Caco-2 (cell line): Measurements from ENCODE around the gene PPM1J. TPM values are rescaled to one million over a fixed set of nuclear protein-coding genes. Genes with fewer than 3 reads are reported as not detected.
A peak's percentile ranks its signal among the peaks of the same experiment; 100 is the strongest.

Experiments used
- BruUV-seq: library from RNA; stranded (reverse); fragments of 400-500 nt; replicated peaks from 2 replicates; lab custom pipeline; 2021; lab: Mats Ljungman, UMichigan
- CTCF ChIA-PET: fragments of 300-600 bp; sonication (Branson Sonifier 250); formaldehyde crosslinking; loops from one replicate; lab custom pipeline; 2022; ENCODE audit warnings: antibody characterized with exemption; lab: Charles Lee
- POLR2A ChIA-PET: fragments of 300-600 bp; sonication (Branson Sonifier 250); formaldehyde crosslinking; loops from one replicate; lab custom pipeline; 2022; ENCODE audit warnings: antibody characterized with exemption; lab: Charles Lee
- DNase-seq, 2 experiments: peaks; one replicate each; pipeline versions ENCODE4 v3.0.0 to v3.0.0-alpha.2; 2020 to 2022
- H3K27me3 ChIP-seq: replicated peaks from 2 replicates; pipeline ENCODE4 v1.6.0; 2011; ENCODE audit warnings: low read length; ENCODE audit not compliant: control insufficient read depth, insufficient read depth
- H3K36me3 ChIP-seq: 2 replicates; pipeline ENCODE4 v1.5.1; 2011; ENCODE audit warnings: low read length; ENCODE audit not compliant: control insufficient read depth, insufficient read depth
- H3K4me1 ChIP-seq: fragments of 250-450 bp; sonication (Bioruptor Pico); 2 replicates; pipeline ENCODE4 v1.5.1; 2020; ENCODE audit warnings: mild to moderate bottlenecking
- H3K4me3 ChIP-seq: 2 replicates; pipeline ENCODE4 v1.5.1; 2011; ENCODE audit warnings: low read depth, mild to moderate bottlenecking, control low read depth, low read length
- H3K9me3 ChIP-seq: fragments of 250-450 bp; sonication (Bioruptor Pico); 2 replicates; pipeline ENCODE4 v1.5.1; 2020; ENCODE audit warnings: mild to moderate bottlenecking, moderate library complexity
- H3K27ac Mint-ChIP-seq: one replicate; pipeline ENCODE4 v1.8.0; 2022; ENCODE audit warnings: mixed read lengths; ENCODE audit not compliant: unreplicated experiment
- H3K27me3 Mint-ChIP-seq: one replicate; pipeline ENCODE4 v1.8.0; 2022; ENCODE audit warnings: mixed read lengths; ENCODE audit not compliant: insufficient read depth, unreplicated experiment
- H3K36me3 Mint-ChIP-seq: one replicate; pipeline ENCODE4 v1.8.0; 2022; ENCODE audit warnings: mild to moderate bottlenecking, mixed read lengths; ENCODE audit not compliant: insufficient read depth, unreplicated experiment
- H3K4me1 Mint-ChIP-seq: one replicate; pipeline ENCODE4 v1.8.0; 2022; ENCODE audit warnings: low read depth, mixed read lengths; ENCODE audit not compliant: unreplicated experiment
- H3K4me3 Mint-ChIP-seq: one replicate; pipeline ENCODE4 v1.8.0; 2022; ENCODE audit warnings: mild to moderate bottlenecking, moderate library complexity, mixed read lengths; ENCODE audit not compliant: unreplicated experiment
- H3K9me3 Mint-ChIP-seq: one replicate; pipeline ENCODE4 v1.8.0; 2022; ENCODE audit warnings: mixed read lengths; ENCODE audit not compliant: unreplicated experiment
- CTCF ChIP-seq, 2 experiments: fragments of 200-600 bp in 1 of 2; IDR thresholded peaks; 1 replicate in 1 of 2; 2 replicates in 1 of 2; pipeline versions ENCODE4 v1.5.1 to v1.8.0; 2011 to 2022; ENCODE audit warnings: antibody characterized with exemption in 1 of 2, control low read depth in 1 of 2, inconsistent platforms in 1 of 2, low read depth in 1 of 2, low read length in 1 of 2, mild to moderate bottlenecking in 1 of 2, moderate library complexity in 1 of 2; ENCODE audit not compliant: insufficient read depth in 1 of 2, severe bottlenecking in 1 of 2, unreplicated experiment in 1 of 2
- intact Hi-C: fragments of 100-400 bp; cut with micrococcal nuclease; formaldehyde crosslinking; loops from one replicate; pipeline ENCODE4 v1.10.0; 2022; ENCODE audit not compliant: unreplicated experiment
- total RNA-seq: library from RNA; stranded (reverse); gene quantifications from 2 replicates; pipeline ENCODE4 v1.2.3, GENCODE V29; 2022

The PPM1J gene
- total RNA-seq, 1 experiment from 2014 or later: 1.5 TPM

DNA sequence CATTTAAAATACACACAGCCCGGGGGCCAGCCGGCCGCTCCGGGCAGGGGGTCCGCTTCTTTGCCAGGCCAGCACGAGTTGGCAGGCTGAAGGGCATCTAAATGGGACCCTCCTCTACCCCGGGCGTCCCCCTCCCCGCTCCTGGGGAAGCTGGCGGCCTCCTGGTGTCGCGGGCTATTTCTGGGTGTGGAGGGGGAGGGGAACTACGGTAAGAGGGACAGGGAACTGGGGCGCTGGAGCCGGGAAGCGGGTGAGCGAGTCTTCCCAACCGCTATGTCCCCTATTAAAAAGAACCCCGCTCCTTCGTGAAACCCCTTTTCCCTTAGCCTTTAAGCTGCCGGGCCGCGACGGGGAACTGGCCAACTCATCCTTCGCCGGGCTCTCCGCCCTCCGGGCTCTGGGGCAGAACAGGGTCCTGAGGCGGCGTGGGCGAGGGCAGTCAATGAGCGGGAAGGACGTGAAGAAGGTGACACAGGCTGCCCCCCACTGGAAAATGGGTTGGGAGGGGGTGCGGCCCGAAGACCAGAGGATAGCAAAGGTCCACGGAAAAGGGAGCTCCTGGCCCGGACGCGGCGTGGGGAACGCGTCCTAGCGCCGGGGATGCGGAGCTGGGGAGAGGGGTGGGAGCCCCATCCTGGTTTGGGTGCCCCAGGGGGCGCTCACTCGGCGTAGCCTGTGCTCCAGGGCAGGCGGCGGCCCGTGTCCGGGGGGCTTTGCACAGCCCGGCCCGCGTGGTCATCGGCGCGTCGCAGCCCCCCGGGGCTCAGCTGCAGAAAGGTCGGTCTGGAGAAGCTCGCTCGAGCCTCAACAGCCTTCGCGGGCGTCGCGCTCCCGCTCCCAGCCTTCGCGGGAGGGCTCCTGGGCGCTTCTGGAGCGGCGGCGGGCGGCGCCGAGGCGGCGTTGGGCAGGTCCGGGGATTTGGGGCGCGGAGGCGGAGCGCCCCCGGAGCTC lies 544 bp downstream of the PPM1J start:
- Mint-ChIP-seq H3K27ac (no peak overlapping the region), H3K4me3 (peak overlapping the region; percentile 87), H3K27me3 (no peaks in the 10 kb centered on the region), H3K36me3 (no peaks in the 10 kb centered on the region), H3K9me3 (no peaks in the 10 kb centered on the region), H3K4me1 (peaks cover 11% of the 10 kb centered on the region)
- no peaks in the 10 kb centered on the region for H3K36me3 ChIP-seq
- peaks cover 8% of the 10 kb centered on the region; the same call in 1 of the 2 replicates for H3K4me1 ChIP-seq
- intact Hi-C loops: no loop called here
- no TSS peak for BruUV-seq
- DNase-seq: no peak
- POLR2A ChIA-PET: interaction anchor here (0.6 to 1.2 kb wide), 2 partner anchors 40 to 243 kb away, joined by 3 read pairs; partner anchors contain the start of gene MOV10
- TF ChIP-seq CTCF (IDR thresholded peaks at IDR 0.05; ENCODE audit: insufficient read depth in 1 of 2, low read depth in 1 of 2, low read length in 1 of 2, severe bottlenecking in 1 of 2, unreplicated experiment in 1 of 2): peak in 1 of 2 experiments; percentile 1
- no peaks in the 10 kb centered on the region for H3K9me3 ChIP-seq
- H3K4me3 ChIP-seq: peak overlapping the region; percentile 50
- no peaks in the 10 kb centered on the region for H3K27me3 ChIP-seq
- CTCF ChIA-PET: interaction anchor here (0.9 to 3.7 kb wide), 9 partner anchors 10 to 358 kb away, joined by 3 to 55 read pairs (median 4); partner anchors contain the start of gene LRIG2

DNA sequence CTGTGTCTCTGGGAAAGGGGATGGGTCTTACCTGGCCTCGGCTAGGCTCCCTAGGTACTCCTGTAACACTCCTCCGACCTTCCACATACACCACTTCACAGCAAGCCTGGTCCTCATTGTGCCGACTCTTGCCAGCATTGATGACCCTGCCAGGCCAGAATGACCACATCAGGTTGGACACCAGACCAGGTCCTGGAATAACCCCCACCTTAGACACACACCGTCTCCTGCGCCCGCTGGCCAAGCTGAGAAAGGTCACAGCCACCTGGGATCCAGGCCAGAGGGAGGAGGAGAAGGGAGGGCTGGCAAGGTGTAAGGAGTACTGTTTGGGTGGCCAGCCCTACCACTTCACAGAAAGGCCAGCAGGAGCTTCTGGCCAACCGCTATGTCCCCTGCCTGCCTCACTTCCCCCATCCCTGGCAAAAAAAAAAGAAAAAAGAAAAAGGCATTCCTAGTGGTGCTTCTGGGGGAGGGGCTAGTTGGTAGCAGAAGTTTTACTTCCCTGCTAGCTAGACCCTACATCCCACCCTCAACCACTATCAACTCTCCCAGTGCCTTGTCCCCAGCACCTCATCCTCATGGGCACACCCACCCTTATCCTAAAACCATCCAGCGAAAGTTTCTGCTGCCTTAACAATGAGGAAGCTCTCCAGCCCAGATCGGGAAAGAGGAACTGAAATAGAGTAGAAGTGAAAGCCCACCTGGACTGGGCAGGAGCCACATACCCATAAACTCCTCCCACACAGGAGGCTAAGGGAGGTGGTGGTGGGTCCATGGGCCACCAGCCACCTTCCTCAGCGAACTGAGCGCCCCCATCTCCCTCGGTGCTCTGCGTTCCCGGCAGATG lies 1.4 kb downstream of the PPM1J start:
- H3K36me3 Mint-ChIP-seq: no peaks in the 10 kb centered on the region
- ChIA-PET CTCF (no interaction called here), POLR2A (no interaction called here)
- no peaks in the 10 kb centered on the region for H3K27me3 Mint-ChIP-seq
- no peak overlapping the region for H3K27ac Mint-ChIP-seq
- no peaks in the 10 kb centered on the region for H3K9me3 Mint-ChIP-seq
- intact Hi-C loops: no loop called here
- Histone ChIP-seq H3K4me1 (peaks cover 8% of the 10 kb centered on the region; the same call in 1 of the 2 replicates), H3K9me3 (no peaks in the 10 kb centered on the region), H3K4me3 (peak overlapping the region; percentile 50), H3K27me3 (no peaks in the 10 kb centered on the region), H3K36me3 (no peaks in the 10 kb centered on the region)
- no peak for TF ChIP-seq CTCF (IDR thresholded peaks at IDR 0.05; ENCODE audit: insufficient read depth in 1 of 2, low read depth in 1 of 2, low read length in 1 of 2, severe bottlenecking in 1 of 2, unreplicated experiment in 1 of 2)
- no peak for DNase-seq
- no TSS peak for BruUV-seq
- H3K4me3 Mint-ChIP-seq: peak overlapping the region; percentile 87
- H3K4me1 Mint-ChIP-seq: peaks cover 9% of the 10 kb centered on the region

DNA sequence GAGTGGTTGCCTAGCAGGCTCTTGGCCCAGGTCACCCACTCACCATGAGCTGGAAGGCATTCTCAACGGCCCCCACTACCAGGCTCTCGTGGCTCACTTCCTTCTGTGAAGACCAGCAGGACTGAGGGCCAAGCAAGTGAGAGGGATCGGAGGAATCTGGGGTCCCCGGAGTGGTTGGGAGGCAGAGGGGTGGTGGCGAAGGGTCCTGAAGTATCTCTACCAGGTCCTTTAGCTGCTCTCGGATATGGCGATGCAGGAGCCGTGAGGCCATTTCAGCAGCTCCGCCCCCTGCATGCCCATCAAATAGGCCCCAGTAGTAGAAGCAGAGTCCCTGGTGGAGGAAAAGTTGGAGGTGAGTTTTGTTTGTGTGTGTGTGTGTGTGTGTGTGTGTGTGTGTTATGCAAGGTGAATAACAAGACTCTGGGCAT lies 2.4 kb downstream of the PPM1J start:
- Mint-ChIP-seq H3K4me3 (no peak overlapping the region), H3K36me3 (peaks cover 2% of the 10 kb centered on the region), H3K27me3 (no peaks in the 10 kb centered on the region), H3K4me1 (peaks cover 11% of the 10 kb centered on the region), H3K27ac (no peak overlapping the region), H3K9me3 (no peaks in the 10 kb centered on the region)
- Histone ChIP-seq H3K27me3 (no peaks in the 10 kb centered on the region), H3K4me3 (no peak overlapping the region), H3K4me1 (peaks cover 14% of the 10 kb centered on the region), H3K36me3 (no peaks in the 10 kb centered on the region), H3K9me3 (no peaks in the 10 kb centered on the region)
- TF ChIP-seq CTCF (IDR thresholded peaks at IDR 0.05; ENCODE audit: insufficient read depth in 1 of 2, low read depth in 1 of 2, low read length in 1 of 2, severe bottlenecking in 1 of 2, unreplicated experiment in 1 of 2): no peak
- ChIA-PET POLR2A (no interaction called here), CTCF (no interaction called here)
- no TSS peak for BruUV-seq
- no peak for DNase-seq
- intact Hi-C loops: no loop called here
